Embryonic facial prominence (tissue), 1 donor: ENCODE results near the gene LRRC8A.
"Not testable (repeated sequence)": the region's sequence is repeated elsewhere in the genome, so short reads cannot be mapped to it uniquely, and the experiment has no call there.

Source experiments
- DNase-seq: peaks from one replicate; pipeline ENCODE4 v3.0.0-alpha.2; 2016; ENCODE audit errors: extremely low spot score

The LRRC8A gene

DNA sequence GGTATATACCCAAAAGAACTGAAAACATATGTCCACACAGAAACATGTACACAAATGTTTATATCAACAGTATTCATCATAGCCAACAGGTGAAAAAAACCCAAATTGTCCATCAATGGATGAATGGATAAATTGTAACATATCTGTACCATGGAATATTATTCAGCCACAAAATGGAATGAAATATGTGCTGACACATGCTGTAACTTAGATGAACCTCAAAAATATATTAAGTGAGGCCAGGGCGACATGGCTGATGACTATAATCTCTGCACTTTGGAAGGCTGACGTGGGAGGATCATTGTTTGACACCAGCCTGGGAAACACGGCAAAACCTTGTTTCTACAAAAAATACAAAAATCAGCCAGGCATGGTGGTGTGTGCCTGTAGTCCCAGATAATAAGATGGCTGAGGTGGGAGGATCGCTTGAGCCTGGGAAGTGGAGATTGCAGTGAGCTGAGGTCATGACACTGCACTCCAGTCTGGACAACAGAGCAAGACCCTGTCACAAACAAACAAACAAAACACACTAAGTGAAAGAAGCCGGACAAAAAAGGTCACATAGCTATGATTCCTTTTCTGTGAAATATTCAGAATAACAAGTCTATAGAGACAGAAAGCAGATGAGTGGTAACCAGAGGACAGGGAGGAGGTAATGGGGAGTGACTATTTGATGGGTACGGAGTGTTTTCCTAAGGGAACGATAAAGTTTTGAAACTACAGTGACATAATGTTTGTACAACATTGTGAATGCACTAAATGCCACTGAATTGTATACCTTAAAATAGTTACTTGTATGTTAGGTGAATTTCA lies 11.6 kb upstream of the LRRC8A start:
- no peak for DNase-seq

DNA sequence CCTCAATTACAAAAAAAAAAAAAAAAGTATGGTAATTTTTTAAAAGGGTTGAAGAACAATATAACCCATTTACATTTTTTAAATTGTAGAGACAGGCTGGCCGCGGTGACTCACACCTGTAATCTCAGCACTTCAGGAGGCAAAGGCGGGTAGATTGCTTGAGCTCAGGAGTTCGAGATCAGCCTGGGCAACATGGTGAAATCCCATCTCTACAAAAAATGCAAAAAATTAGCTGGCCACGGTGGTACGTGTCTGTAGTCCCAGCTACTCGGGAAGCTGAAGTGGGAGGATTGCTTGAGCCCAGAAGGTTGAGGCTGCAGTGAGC lies 11.0 kb upstream of the LRRC8A start:
- DNase-seq: not testable (repeated sequence)

DNA sequence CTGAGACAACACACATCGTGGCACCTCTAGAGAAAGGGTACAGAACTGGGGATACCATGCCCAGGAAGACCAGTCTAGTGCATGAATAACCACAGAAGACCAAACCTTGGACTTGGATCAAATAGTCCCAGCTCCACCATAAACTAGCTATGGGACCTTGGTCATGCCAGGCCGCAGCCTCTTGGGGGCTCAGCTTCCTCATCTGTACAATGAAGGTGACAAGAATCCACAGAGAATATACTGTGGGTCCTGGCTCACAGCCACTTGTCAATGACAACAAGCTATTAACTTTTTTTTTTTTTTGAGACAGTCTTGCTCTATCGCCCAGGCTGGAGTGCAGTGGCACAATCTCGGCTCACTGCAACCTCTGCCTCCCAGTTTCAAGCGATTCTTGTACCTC lies 4.1 kb upstream of the LRRC8A start:
- no peak for DNase-seq

DNA sequence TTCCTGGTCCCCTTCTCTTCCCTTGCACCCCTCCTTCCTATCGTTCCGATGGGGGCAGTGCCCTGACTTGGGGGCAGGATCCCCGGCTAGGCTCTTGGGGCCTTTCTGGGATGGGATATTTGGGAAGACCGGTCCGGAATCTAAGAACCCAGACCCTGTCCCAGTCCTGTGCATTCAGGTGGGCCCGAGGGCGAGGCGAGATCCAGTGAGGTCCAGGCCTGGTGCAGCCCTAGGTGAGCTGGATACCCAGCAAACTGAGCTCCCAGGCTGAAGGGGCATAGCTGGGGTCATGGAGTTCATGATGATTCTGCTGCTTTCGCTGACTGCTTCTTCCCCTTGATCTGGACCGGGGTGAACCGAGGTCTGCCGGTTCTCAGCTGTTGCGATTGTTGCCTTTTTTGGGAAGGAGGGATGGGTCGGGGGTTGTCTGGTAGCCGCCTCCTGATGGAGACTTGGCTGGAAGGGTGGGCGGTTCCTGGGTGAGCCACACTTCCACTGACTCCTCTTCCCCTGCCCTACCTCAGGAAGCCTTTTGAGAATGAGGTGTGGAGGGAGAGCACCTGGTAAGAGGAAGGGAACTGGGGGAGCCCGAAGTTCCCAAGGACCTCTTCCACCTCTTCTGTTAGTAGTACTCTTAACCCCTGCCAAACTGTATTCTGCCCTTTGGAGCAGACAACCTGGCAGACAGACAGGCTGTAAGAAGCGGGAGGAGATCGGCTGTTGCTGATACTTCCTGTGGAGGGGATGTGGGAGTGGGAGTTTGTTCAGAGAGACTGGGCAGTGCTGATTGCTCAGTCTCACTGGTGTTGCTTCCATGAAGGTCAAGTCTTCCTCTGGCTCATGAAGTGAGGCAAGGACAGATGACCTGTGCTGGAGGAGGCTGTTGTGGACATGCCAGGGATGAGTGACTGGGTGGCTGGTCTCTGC lies 1.0 kb downstream of the LRRC8A start:
- no peak for DNase-seq

DNA sequence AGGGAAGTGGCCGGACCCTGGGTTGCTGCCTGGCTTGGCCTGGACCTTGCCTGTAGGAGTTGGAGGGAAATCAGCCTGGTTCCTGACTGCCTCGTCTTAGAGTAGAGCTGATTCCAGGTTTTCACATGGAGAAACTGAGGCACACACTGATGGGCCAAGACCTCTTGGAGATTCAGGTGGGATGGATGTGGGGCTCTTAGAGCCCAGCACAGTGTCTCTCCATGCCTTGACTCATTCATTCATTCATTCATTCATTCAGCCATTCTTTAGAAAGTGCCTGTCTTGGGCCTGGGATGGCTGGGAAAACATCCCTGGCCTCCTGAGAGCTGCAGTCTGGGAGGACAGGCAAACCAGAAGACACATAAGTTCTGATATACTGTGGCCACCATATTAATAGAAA lies 2.2 kb downstream of the LRRC8A start:
- DNase-seq: no peak

DNA sequence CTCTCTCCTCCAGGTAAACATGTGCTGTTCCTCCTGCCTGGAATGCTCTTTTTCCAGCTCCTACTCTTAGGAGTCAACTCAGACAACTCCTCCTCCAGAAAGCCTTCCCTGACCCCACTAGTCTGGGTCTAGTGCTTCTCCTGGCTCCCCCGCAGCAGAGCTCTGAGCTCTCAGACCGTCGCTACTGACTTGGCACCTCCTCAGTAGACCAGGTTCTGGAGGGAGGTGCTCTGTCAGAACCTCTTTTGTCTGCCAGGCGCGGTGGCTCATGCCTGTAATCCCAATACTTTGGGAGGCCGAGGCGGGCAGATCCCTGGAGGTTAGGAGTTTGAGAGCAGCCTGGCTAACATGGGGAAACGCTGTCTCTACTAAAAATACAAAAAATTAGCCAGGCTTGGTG lies 3.4 kb downstream of the LRRC8A start:
- no peak for DNase-seq

DNA sequence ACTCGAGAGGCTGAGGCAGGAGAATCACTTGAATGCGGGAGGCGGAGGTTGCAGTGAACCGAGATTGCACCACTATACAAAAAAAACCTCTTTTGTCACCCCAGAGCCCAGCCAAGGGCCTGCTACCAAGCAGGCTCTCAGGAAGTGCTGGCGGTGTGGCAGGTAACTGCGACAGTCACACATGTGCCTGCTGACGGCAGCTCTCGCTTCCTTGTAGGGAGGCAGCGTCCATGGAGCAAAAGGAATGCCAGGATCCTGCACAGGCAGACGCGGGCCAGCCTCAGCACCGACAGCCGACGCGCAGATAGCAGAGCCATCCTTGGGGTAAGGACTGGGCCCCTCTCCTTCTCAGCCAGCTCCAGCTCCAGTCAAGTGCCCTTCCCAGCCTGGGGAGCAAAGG lies 3.9 kb downstream of the LRRC8A start:
- no peak for DNase-seq

DNA sequence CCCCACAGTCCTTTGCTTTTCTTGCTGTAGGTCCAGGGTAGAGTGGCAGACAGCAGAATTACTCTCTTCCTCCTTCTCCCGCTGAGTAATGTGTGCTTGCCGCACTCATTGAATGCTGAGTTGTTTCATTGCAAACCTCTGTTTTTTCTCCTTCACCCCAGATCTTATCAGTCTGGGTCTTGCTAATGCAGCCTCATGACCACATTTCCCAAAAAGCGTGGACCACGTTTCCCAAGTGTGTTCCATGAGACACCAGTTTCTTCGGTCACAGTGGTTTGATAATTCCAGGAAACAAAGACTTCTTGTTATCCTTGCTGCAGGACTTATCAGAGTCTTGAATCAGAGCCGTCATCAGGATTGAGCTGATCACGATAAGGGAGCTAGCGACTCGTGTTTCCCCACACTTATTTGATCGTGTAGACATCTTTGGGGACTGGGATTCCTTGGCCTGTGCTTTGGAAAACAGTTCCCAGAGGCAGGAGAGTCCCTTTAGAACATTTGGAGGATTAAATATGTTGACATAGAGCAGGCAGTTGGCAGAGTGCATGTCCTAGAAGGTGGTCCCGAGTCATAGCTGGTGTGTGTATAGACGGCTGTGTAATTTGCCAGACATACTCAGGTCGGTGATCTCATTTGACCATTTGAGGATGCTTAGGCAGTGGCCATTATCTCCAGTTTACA lies 4.4 kb downstream of the LRRC8A start:
- DNase-seq: no peak

DNA sequence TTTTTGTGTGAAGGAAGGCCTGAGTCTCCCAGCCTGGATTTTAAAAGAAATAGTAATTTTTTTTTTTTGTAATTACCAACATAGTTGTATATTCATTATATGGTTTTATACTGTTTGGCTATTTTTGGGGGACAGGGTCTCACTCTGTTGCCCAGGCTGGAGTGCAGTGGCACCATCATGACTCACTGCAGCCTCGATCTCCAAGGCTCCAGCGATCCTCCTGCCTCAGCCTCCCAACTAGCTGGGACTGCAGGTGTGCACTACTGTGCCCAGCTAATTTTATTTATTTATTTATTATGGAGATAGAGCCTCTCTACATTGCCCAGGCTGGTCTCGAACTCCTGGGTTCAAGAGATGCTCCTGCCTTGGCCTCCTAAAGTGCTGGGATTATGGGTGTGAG lies 5.1 kb downstream of the LRRC8A start:
- no peak for DNase-seq

DNA sequence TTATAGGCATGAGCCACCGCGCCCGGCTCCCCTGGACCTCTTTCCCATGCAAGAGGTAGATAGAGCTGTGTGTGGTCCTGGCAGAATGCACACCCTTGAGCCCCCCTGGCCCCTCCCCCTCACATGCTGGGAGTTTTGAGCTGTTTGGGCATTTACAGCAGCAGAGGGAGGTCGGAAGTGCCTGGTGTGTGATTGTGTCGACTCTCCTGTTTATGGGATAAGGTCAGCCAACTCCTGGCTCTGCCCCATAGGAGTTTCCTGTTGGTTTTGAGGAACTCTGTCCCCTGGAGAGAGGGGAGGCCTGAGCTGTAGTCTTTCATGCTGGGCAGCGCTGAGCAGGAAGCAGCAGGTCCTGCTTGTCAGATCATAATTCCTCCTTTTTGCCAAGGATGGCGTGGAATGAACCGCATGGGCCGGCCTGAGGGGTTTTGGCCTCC lies 6.0 kb downstream of the LRRC8A start:
- no peak for DNase-seq

DNA sequence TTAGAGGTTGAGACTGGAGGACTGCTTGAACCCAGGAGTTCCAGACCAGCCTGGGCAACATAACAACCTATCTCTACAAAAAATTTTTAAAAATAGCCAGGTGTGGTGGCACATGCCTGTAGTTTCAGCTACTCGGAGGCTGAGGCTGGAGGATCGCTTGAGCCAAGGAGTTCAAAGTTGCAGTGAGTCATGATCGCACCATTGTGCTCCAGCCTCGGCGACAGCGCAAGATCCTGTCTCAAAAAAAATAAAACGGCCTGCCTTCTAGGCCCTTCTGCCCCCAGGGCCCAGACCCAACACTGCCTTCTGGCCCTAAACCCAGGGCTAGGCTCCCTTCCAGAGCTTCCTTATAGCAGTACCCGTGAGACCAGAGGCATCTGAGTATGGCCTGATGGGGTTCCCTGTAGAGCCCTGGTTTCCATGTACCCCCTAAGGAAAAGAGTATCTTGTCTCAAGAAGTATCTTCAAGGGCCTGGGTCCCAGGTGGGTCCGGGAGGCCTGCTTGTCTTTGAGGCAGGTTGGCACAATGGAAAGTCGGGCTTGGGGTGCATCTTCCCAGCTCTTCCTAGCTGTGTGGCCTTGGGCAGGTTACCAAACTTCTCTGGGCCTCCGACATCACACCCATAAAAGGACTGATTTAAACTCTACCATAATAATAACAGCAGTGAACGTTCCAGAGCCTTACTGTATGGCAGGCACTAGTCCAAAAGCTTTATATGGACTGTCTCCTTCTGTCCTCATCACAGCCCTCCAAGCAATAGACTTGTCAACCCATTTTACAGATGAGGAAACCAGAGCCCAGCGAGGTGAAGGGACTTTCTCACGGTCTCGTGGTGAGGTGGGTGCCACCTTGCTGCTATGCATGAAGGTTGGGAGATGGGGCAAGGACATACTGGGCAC lies 9.6 kb downstream of the LRRC8A start:
- no peak for DNase-seq

DNA sequence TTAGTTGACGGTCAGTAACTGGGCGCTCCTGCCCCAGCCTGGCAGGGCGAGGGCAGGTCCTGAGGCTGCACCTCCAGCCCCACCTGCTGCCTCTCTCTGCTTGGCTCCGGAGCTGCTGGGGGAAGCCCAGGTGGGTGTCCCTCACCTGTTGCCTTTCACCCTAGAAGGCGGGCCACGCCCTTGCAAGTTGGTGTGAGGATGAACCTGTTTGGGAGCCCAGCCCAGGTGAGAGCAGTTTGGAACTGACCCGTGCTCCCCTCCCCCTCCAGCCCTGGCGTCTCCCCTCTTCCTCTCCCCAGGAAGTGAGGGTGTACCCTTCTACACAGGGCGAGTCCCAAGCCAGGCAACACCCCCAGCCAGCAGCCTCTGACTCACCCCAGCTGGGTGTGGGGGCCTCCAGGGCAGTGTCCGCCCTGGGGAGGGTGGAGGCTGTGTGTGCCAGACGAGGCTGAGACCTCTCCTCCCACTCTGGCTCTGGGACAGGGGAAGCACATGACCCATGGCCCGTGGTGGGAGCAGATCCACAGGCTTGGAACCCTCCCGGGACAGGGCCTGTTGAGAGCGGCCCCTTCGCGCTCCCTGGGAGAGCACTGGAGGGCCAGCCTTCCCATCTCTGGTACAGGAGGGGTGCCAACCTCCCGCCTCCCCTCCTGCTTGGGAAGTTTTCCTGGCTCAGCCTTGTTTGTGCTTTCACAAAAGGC lies 10.4 kb downstream of the LRRC8A start:
- DNase-seq: no peak

DNA sequence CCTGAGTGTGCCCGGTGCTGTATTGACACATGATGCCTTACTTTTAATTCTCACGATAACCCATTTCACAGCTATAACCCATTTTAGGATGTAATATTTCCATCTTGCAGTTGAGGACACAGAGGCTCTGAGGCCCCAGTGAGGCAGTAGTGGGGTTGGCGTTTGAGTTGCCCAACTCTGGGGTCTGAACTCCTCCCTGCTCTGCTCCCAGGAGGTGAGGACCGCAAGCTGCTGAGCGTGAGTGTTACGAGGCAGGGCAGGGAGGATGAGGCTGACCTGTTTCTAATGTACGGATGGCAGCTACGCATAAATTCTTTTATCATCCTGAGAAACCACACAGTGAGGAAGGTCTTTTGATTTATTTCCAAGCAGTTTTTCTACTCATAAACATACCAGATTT lies 11.4 kb downstream of the LRRC8A start:
- no peak for DNase-seq

DNA sequence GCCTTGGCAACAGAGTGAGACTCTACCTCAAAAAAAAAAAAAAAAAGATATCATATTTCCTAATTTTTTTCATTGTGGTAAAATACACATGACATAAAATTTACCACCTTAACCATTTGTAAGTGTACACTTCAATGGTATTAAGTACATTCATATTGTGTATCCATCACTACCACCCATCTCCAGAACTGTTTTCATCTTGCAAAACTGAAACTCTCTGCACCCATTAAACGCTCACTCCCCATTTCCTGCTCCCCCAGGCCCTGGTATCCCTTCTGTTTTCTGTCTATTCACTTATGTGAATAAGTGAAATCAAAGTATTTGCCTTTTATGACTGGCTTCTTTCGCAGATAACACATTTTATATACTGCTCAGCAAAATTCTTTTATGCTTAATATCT lies 12.8 kb downstream of the LRRC8A start:
- no peak for DNase-seq

DNA sequence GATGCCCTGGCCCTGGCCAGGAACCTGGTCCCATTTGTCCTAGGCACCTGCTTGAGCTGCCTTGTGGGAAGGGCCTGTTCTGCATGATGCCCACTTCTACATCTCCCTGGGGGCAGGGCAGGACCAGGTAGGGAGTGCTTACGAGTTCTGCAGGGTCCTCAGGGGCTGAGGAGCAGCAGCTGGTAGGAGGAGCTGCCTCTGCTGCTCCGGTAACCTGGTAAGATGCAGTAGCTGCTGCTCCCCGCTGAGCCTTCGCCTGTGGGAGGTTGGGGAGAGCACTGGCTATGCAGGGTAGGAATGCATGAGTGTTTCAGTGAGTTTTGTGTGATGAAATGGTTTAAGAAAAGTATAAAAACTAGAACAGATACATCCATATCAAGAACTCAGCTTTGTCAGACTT lies 13.6 kb downstream of the LRRC8A start:
- DNase-seq: no peak

DNA sequence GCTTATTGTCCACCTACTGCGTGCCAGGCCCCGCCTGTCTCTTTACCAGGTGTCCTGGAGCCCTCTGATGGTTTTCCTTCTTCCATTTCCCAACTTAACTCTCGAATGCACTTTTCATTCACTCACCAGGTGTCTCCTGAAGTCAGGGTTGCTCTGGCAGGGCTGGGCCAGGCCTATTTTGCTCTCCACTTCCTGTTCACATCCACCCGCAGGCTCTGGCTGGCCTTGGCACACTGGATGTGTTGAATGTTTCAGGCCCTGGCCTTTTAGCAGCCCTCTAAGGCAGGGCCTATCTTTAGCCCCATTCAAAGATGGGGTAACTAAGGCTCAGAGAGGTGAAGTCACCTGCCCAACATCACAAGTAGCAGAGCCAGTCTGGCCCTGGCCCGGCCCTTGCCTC lies 16.4 kb downstream of the LRRC8A start:
- DNase-seq: no peak

DNA sequence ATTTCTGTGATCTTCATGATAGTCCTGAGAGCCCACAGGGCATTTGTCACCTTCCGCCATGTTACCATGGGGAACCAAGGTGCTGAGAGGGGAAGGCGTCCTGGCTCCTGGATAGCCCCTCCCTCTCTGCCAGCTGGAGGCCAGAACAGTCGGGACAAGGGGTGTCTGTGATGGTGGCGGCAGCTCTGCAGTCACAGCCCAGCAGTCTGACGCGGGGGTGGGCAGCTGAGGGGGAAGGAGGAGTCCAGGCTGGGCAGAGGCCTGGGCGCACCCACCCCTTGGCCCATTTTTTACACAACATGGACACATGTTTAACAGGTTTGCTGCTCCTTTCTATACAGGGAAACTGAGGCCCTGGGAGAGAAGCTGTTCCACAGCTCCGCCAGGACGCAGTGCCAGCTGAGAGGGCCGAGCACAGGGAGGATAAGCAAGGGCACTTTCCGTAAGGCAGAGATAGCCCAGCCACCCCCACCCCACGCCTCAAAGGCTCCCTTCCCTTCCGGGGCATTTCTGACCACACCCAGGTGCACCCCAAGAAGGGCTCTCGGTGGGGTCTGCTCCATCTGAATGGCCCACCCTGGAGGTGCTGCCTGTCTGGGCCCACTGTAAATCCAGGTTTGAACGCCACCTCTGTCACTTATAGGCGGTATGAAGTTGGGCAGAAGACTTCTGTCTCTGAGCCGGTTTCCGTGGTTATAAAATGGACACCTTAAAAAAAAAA lies 17.1 kb downstream of the LRRC8A start:
- DNase-seq: no peak

DNA sequence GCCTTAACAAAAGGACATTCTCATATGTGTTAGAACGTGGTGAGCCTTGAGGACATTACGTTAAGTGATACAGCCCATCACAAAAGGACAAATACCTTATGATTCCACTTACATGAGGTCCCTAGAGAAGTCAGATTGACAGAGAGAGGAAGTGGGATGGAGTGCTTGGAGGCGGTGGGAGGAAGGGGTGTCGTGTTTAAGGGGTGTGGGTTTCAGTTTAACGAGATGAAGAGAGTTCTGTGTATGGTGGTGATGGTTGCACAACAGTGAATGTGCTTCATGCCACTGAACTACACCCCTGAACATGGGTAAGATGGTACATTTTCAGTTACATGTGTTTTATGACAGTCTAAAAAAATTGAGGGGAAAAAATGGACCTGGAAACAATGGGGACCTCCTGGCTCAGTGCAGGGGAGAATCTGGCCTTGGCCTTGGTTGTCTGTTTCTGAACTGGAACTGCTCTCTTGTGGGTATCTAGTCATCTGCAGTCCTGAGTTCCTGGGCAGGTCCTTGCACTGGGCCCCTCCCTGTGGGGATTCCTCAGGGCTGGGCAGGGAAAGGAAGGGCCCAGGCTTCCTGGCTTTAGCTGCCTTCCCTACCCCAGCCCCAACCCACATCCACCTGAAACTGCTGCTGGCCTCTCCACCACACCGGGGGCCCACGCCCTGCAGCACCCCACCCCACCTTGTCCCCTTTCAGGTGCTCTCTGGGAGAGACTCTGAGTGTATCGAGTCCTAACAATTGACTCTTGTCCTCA lies 17.8 kb downstream of the LRRC8A start:
- DNase-seq: no peak

DNA sequence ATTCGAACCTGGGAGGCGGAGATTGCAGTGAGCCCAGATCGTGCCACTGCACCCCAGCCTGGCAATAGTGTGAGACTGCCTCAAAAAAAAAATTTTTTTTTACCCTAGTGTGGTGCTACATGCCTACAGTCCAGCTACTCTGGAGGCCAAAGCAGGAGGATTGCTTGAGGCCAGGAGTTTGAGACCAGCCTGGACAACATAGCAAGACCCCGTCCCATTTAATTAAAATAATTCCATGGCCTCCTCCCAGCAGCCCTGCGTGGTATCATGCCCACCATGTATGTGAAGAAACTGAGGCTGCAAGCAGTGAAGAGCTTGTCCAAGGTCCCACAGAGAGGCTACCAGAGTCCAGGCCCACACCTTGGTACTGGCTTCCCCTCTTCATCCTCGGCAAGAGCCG lies 19.4 kb downstream of the LRRC8A start:
- no peak for DNase-seq
